Raji (cell line): ENCODE data around the gene CPT2.

Experiments
- POLR2A ChIP-seq: IDR thresholded peaks from 2 replicates; pipeline ENCODE4 v1.6.1; 2011; ENCODE audit warnings: low read depth, low read length, control low read depth; ENCODE audit not compliant: insufficient read depth

CPT2 gene

GRCh38 chr1:53196485-53197290, at the start of gene CPT2:
TSS of gene CPT2 (plus strand) at chr1:53196824. CDS start at chr1:53196944, 120 bp downstream.
- TF ChIP-seq POLR2A, result peak; percentile 92

GRCh38 chr1:53147174-53147573, 49.5 kb upstream of the CPT2 start:
- no peak for TF ChIP-seq POLR2A

GRCh38 chr1:53148123-53148522, 48.5 kb upstream of the CPT2 start:
- TF ChIP-seq POLR2A, result no peak

DNA sequence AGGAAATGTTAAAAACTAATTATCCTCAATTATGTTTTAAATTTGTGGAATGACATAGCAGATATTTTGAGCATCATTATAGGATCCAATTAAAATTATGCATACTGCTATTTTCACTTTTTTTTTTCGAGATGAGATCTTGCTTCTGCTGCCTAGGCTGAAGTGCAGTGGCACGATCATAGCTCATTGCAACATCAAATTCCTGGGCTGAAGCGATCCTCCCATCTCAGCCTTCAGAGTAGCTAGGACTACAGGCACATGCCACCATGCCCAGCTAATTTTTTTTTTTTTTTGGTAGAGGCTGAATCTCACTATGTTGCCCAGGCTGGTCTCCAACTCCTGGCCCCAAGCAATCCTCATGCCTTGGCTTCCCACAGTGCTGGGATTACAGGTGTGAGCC, 42.9 kb upstream of the CPT2 start:
- TF ChIP-seq POLR2A, result no peak

GRCh38 chr1:53154859-53155438, 41.7 kb upstream of the CPT2 start:
- TF ChIP-seq POLR2A, result no peak

DNA sequence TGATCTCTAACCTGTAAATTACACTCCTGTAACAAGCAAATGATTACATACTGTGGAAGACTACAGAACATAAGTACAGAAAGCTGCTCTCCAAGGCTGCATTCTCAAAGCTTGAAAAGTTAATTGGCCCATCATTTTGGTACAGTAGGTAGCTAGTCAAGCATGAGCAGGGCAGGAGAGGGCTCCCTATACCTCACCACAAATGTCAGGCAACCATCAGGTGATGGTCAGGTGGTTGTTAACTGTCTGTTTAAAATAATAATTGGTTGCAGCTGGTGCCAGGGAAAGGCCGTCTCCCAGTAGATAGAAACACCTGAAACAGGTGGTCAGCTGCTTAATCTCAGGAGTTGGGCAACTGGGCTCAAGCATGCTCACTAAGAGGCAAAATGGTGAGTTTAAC, 41.1 kb upstream of the CPT2 start:
- no peak for TF ChIP-seq POLR2A

- no peak for TF ChIP-seq POLR2A
These were observed 40.7 kb upstream of the CPT2 start for GRCh38 chr1:53155945-53156344.

DNA sequence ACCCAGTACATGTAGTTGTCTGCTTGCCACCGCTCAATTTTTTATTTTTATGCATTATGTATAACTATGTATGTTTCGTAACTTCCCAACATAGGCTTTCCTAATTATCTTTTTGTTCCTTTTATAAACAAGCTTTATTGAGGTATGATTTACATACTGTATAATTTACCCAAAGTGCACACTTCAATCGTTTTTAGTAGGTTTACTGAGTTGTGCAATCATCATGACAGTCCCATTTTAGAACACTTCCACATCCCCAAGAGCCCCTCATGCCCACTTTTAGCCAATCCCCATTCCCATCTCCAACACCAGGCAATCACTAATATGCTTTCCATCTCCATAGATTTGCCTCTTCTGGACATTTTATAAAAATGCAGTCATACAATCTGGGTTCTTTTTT, 39.8 kb upstream of the CPT2 start:
- no peak for TF ChIP-seq POLR2A

DNA sequence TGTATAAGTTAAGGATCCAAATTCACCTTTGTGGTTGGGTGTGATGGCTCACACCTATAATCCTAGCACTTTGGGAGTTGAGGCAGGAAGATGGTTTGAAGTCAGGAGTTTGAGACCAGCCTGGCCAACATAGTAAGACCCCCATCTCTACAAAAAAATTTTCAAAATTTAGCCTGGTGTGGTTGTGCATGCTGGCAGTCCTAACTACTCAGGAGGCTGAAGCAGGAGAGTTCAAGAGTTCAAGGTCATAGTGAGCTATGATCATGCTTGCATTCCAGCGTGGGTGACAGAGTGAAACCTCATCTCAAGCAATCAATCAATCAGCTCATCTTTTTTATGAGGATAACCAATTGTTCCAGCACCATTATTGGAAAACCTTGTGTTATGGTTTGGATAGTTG, 37.7 kb upstream of the CPT2 start:
- no peak for TF ChIP-seq POLR2A

DNA sequence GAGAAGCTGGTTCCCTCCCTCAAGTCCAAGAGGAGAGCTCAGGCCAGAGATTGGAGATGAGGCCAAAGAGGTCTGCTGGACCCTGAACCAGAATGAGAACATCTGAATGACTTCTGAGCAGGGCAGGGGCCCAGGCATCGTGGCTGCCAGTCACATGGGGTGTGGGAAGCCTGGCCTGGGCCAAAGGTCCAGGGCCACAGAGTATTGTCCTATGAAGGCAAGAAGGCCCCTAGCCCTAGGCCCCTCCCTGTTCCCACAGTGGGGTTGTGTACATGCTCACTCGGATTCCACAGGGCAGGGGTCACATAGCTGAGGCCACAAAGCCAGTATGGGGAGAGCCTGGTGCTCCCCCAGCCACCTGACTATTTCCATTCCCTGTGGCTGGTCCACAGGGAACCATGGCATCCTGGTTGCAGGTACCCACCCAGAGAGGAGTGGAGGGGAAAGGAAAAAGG, 35.7 kb upstream of the CPT2 start:
- TF ChIP-seq POLR2A, result no peak

- TF ChIP-seq POLR2A, result no peak
These were observed 34.0 kb upstream of the CPT2 start for GRCh38 chr1:53162621-53163020.

DNA sequence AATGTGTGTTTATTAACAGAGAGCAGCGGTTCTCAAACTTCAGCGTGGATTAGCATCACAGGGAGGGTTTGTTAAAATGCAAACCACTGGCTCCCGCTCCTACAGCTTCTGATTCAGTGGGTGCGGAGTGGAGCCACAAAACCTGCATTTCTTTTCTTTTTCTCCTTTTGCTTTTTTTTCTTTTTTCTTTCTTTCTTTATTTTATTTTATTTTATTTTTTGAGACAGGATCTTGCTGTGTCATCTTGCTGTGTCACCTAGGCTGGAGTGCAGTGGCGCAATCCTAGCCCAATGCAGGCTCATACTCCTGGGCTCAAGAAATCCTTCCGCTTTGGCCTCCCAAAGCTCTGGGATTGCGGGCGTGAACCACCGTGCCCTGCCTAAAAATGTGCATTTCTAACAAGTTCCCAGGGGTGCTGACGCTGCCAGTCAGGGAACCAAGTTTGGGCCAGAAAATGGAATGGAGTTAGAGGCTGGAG, 33.3 kb upstream of the CPT2 start:
- no peak for TF ChIP-seq POLR2A

DNA sequence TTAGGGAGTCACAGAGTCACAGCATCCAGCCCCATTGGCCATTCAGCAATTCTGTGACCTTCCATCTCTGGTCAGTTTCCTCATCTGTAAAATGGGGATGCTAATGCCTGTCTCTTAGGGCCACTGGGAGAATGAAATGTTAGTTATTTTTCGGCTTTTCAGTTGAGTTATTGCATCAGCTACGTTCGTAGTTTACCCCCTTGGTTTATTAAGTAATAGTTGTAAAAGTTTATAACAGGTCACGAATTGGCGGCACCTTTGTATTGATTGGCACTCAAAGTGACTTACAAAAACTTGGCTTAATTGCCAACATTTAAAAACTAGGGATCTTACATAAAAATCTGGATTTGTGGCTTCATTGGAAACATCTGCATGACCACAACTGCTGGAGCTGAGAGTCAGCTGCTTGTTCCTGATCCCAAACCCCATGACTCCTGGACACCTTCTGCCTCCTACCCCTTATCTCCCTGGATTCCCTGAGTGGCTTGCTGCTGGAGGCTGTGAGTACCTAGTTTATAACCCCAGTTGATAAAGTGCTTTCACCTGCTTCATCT, 31.1 kb upstream of the CPT2 start:
- no peak for TF ChIP-seq POLR2A

- TF ChIP-seq POLR2A, result no peak
These were observed 30.3 kb upstream of the CPT2 start for GRCh38 chr1:53166366-53166765.

- no peak for TF ChIP-seq POLR2A
These were observed 29.7 kb upstream of the CPT2 start for GRCh38 chr1:53166912-53167311.
